HG03558 (cell line): ENCODE data around the gene NDE1.
"Not testable (repeated sequence)": the region's sequence is repeated elsewhere in the genome, so short reads cannot be mapped to it uniquely, and the experiment has no call there.

ENCODE experiments used
- ATAC-seq: cut with Tn5 transposase; IDR thresholded peaks from one replicate; pipeline ENCODE4 v1.9.1; 2021; ENCODE audit warnings: moderate number of reproducible peaks; ENCODE audit not compliant: unreplicated experiment; ENCODE audit errors: extremely low read depth

NDE1 gene

DNA sequence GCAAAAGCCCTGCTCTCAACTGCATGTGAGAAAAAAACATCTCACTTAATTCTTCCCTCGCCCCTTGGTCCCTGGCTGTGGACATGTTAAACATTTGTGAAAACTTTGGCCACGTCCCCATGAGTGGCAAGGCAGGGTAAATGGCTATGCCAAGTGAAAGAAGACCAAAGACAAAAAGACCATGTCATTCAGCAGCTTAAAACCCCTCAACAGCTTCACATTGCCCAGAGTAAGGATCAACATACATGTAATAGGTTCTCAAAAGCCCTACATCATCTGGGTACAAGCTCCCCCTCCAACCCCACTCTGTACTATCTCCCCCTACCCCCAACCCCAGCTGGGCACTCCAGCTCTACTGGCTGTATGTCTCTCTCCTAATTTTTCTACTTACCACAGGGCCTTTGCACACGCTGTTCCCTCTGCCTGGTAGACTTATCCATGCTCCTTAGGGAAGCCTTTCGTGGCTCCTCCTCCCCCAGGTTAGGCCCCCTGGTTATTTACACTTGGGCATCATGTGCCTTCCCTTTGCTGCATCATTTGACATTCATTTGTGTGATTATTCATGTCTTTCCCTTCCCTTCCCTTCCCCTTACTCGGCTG is 75.7 kb downstream of the NDE1 start:
- no peak for ATAC-seq

DNA sequence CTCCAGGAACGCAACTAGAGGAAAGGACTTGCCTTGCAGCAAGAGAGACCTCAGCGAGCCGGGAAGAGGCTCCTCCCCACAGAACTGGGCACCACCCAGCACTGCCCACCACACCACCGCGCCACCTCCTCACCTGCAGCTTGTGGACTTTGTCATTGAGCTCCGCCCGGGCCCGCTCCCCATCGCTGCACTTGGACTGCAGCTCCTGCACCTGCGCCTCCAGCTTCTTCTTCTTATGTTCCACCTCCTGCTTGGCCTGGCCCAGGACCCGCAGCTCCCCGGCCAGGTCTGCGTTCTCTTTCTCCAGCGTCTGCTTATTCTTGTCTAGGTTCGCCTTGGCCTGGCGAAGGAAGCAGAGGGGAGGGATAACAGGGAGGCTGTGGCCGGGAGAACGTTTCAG is 76.7 kb downstream of the NDE1 start:
- no peak for ATAC-seq

DNA sequence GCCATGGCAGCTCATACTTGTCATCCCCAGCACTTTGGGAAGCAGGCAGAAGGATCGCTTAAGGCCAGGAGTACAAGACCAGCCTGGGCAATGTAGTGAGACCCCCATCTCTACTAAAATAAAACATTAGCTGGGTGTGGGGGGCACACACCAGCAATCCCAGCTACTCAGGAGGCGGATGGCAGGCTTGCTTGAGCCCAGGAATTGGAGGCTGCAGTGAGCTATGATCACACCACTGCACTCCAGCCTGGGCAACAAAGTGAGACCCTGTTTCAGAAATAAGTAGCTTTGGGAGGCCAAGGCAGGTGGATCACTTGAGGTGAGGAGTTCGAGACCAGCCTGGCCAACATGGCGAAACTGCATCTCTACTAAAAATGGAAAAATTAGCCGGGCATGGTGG is 77.7 kb downstream of the NDE1 start:
- not testable (repeated sequence) for ATAC-seq

DNA sequence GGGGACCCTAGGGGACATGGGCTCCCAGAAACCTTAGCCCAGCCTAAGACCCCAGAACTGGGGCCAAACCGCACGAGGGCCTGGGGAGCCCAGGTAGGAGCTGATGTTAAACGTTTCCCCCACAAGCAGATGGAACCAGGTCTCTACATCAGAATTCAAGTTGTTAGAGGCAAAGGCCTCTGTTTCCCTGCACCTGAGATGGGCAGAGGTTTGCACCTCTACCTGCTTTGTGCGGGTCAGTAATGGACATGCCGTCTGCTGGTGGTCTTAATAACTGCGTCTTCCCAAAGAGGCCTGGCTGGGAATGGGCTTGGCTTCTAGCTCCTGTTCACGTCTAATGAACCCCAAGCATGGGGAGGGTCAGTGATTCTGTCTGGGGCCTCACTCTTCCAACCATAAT is 79.1 kb downstream of the NDE1 start:
- no peak for ATAC-seq

DNA sequence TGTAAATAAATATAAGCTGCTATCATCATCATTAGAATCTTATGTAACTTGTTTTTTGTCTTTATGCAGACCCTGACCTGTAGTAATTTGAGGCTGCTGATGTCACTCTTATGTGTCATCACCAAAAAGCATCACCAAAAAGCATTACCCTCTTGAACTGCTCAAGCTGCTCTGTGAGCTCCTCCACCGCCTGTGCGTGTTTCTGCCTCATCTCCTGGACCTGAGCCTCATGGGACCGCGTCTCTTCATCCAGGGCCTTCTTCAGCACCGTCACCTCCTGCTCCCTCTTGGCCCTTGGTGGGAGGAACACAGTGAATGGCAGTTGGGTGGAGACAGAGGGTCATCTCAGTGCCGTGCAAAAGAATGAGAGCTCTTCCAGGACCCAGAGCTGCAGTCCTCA is 82.4 kb downstream of the NDE1 start:
- no peak for ATAC-seq

DNA sequence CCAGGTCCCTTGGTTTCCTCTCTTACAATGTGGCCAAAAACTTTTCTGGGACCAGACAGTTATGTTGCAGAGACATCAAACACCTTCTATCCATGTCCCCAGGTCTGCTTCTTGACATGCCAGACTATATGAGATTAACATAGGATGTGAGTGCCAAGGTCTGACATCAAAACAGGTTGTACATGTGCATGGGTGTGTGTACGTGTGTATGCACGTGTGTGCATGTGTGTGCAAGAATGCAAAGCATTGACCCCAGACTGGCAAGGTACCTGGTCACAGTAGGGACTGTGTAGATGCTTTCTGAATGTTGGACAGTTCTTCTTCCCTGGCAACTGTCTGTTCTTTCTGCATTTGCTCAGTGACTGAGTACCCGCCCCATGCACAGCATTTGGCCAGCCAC is 85.6 kb downstream of the NDE1 start:
- ATAC-seq: no peak

DNA sequence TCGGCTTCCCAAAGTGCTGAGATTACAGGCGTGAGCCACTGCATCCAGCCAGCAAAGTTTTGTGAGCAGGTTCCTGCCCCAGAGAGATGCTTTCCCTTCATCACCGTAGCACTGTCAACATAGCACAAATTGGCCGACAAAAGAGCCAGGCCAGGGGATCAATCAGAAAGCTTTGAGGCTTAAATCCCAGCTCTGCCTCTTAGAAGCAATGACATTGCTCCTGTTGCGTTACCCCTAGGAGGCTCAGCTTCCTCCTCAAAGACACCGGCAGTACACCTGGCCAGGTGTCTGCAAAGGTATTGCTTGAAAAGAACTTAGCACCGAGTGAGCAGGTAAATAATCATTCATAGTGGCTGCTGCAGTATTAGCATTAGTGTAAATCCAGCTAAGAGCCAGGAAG is 86.5 kb downstream of the NDE1 start:
- no peak for ATAC-seq

DNA sequence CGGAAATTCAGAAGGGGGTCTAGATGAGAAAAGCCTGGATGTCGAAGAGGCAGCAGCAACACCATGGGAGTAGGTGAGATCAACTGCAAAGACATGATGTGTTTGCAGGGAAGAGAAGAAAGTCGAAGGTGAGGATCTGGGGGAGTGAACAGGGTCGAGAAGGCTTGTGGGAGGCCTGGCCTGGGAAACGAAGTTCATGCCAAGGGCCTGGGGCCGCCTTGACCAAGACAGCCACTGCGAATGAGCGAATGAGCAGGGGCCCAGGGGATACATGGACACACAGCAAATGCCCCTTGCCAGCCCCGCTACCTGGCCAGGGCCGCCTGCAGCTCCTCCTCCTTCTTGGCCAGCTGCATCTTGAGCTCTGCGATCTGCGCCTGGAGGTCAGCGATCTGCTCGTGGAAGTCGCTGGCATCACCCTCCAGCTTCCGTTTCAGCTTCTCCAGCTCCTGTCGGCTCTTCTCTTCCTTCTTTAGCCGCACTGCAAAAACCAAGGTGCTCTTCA is 87.1 kb downstream of the NDE1 start:
- ATAC-seq: no peak

DNA sequence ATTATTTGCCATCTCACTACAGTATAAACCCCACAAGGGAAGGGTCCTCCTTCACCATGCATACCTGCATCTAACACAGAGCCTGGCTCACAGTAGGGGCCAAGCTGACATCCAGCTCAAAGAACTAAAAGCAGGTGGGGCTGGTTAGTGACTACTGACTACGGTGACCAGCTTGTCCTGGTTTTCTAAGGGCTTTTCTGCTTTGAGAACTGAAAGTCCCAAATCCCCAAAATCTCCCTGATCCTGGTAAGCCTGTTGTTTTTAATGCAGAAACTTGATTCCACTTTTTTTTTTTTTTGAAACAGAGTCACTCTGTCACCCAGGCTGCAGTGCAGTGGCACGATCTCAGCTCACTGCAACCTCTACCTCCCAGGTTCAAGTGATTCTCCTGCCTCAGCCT is 89.4 kb downstream of the NDE1 start:
- ATAC-seq: no peak

DNA sequence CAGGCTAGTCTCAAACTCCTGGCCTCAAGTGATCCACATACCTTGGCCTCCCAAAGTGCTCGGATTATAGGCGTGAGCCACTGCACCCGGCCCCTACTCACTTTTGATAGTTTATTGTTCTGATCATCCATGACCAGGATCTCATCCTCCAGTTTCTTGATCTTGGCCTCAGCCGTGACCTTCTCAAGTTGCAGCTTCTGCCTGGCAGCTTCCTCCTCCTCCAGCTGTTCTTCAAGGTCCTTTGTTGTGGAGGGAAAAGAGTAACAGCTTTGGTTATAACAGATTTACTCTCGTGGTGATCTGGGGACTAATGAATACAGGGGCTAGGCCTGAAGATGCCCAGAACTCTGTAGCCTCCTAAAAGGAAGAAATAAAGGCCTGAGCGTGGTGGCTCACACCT is 89.9 kb downstream of the NDE1 start:
- ATAC-seq: no peak

DNA sequence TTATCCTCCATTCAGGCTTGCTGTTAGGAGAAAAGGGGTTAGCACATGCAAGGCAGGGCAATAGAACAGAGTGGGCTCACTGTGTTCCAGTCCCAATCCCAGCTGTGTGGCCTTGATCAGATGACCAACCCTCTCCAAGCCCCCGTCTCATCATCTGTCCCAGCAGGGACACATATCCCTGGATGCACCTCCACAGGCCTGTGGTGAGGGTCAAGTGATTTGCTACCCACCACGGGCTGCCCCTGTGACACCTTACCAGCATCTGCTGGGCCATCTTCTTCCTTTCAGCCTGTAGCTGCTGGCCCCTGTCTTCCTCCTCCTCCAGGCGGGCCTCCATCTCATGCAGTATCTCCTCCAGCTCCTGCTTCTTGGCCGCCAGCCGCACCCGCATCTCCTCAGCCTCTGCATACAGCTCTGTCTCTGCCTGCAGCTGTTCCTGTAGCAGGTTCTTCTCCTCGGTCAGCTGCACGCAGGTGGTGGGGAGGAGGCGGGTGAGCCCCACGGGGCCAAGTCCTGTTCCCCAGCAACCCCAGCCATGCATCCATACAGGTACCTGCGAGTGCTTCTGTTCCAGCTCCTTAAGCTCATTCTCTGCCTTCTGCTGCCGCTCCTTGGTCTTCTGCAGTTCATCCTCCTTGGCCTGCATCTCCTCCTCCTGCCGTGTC is 91.3 kb downstream of the NDE1 start:
- no peak for ATAC-seq

DNA sequence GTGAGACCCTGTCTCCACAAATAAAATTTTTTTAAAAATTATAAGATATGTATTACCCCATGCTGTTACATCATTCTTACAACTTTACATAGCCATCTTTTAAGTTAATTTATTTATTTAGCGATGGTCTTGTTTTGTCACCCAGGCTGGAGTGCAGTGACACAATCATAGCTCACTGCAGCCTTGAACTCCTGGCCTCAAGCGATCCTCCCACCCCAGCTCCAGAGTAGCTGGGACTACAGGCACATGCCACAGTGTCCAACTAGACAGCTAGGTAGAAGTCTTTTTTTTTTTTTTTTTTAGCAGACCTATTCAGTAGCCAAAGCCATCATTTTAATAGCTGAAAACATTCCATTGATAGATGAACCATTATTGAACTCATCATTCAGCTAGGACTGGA is 92.7 kb downstream of the NDE1 start:
- ATAC-seq: no peak

DNA sequence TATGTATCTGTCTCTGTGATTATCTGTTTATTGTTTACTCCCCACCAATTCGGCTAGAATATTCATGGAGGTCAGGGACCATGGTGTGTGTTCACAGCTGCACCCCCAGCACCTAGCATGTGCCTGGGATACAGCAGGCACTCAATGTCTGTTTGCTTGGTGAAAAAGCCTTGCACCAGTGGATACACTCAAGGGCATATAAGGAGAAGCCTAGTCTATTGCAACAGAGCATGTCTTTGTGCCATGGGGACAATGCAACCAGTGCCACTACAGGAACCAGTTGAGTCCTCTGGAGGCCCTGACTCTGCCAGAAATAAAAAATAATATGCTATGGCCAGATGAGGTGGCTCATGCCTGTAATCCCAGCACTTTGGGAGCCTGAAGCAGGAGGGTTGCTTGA is 93.6 kb downstream of the NDE1 start:
- ATAC-seq: no peak

DNA sequence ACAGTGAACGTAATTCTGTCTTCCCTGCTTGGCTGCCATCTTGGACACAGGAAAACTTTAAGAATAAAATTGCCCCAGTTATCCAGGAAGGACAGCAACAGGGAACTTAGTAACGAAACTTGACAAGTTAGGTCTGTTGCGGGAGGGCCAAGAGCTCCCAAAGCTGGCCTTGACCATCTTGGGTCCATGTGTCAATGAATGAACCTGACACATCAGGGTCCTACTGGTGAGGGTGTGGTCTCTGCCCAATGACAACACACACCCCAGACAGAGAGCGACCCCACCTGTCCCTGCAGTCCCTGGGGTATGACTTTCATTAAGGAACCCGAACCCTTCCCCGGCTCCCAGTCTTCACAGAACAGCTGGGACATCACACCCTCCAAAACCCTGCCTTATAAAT is 96.3 kb downstream of the NDE1 start:
- ATAC-seq: no peak

DNA sequence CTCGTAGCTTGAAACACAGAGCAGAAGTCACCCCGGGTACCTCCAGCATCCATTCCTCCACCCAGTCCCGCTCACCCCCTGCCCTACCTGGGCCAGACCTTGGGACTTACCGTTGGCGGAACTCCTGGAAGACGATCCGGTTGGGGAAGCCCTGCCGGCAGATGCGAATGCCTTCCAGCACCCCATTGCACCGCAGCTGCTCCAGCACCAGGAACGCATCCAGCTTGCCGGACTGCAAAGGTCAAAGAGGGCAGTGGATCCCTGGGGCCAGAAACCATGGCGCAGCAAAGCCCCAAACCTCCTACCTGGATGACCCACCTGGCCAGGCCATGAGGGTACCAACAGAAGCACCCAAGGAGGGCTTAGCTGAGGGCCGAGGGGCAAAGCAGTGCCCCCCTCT is 97.9 kb downstream of the NDE1 start:
- ATAC-seq: no peak

DNA sequence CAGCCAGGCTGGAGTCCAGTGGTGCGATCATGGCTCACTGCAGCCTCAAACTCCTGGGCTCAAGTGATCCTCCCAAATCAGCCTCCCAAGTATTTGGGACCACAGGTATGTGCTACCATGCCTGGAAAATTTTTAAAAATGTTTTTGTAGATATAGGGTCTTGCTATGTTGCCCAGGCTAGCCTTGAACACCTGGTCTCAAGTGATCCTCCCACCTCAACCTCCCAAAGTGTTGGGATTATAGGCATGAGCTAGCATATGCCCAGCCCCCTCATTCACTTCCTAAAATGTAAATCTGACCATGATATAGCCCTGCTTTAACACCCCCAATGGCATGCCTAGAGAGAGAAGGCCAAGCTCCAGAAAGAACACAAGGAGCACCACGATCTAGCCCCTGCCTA is 98.6 kb downstream of the NDE1 start:
- ATAC-seq: no peak

DNA sequence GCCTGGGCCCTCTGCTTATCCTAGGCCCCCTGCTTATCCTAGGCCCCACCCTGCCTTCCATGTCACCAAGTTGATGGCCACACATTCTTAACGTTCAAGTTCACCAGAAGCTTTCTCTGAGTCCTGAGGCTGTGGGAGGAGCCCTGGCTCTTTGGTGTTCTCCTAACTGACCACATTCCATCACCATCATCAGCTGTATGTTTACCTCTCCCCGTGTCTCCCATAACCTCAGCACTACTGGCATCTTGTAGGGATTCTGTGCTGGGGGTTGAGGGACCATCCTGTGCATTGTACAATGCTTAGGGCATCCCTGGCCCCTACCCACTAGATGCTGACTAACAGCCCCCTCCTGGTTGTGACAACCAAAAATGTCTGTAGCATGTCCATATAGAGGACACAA is 99.3 kb downstream of the NDE1 start:
- no peak for ATAC-seq

DNA sequence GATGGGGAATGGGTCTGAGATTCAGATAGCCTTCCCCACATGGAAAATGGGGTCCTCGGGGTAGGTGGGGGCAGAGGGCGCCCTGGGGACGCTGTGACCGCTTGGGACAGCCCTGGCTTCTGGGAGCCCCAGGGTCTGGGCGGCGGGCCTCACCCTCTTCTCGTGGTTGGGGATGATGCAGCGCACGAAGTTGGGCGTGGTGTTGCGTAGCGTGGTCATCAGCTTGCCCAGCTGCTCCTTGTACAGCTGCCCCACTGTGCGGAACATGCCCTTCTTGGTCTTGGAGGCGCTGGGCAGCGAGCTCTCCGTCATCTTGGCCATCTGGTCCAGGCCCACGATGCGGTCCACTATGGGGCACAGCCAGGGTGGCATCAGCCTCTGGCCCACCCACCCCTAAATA is 99.9 kb downstream of the NDE1 start:
- ATAC-seq: no peak

DNA sequence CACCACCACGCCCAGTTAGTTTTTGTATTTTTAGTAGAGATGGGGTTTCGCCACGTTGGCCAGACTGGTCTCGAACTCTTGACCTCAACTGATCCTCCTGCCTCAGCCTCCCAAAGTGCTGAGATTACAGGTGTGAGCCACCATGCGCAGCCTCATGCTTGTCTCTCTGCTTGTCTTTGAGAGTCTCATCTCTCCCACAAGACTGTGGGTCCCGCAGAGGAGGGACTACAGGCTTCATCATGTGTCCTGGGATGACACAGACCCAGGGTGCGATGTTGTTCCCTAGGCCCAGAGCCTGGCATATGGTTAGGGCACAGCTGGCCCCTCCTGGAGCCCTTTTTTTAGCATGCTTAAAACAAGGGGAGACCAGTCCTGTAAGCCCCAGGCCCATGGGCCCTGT is 101.9 kb downstream of the NDE1 start:
- no peak for ATAC-seq

DNA sequence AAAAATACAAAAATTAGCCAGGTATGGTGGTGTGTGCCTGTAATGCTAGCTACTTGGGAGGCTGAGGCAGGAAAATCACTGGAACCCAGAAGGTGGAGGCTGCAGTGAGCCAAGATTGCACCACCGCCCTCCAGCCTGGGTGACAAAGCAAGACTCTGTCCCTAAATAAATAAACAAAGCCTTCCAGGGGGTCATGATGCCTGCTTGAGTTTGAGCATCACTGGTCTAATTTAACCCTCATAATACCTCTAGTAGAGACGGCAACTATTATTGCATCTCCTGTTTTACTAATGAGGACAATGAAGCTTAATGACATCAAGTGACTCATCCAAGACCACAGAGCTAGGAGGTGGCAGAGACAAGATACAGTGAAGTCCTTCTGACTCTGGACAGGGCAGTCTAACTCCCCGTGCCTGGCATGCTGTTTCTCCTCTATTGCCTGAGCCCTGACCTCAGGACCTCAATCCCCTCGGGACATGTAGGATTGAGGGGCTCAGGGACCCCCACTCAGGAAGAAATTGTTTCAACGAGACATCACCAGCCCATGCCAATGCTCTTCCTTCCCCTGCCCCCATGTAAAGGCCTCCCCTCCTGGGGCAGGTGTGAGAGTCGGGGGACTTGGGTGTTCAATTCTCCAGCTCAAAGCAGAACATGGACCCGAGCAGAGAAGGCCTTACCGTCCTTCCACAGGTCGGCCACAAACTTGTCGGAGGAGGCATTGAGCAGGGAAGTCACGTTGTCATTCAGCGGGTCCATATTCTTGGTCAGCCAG is 102.9 kb downstream of the NDE1 start:
- ATAC-seq: no peak

DNA sequence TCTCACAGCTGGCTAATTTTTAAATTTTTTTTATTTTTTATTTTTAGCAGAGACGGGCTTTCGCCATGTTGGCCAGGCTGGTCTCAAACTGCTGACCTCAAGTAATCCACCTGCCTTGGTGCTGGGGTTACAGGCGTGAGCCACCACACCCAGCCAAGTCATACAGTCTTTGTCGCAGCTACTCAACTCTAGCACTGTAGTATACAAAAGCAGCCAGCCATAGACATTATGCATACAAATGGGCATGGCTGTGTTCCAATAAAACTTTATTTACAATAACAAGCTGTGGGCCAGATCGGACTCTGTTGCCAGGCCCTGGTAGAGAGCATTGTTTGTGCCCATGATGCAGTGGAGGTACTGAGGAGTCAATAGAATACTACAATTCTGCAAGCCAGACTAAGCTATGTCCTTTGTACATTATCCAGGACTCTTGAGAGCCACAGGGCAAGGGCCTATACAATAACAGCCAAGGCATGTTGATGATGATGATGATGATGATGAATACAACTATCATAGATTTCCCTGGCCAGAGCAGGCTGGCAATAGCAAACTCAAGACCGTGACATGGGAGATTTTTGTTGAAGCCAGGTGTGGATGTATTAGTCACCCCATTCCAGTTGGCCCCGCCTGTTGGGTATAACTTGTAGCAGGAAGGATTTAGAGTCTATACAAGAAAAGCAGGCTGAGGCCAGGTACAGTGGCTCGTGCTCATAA is 104.9 kb downstream of the NDE1 start:
- ATAC-seq: no peak
